ENCODE data around the gene TPSG1. TPM values are rescaled to one million over a fixed set of nuclear protein-coding genes. Genes with fewer than 3 reads are reported as not detected.
A peak's percentile ranks its signal among the peaks of the same experiment; 100 is the strongest.

TPSG1 gene
- total and polyA plus RNA-seq, 11 donors = not detected

GRCh38 chr16:1221628-1222552 lies 3.2 kb downstream of the TPSG1 start:
- H3K27me3 ChIP-seq = no peaks in the 10 kb centered on the region
- intact Hi-C loops (cut with DNase I) = no loop called here
- no peak for DNase-seq
- H3K4me1 ChIP-seq = peaks cover 0 to 4% (median 0%) of the 10 kb centered on the region in 12 donors
- no peaks in the 10 kb centered on the region for H3K36me3 ChIP-seq
- no peak overlapping the region for H3K27ac ChIP-seq
- ATAC-seq = no peak
- TF ChIP-seq POLR2A (IDR thresholded peaks at IDR 0.05) = no peak
- no peak for TF ChIP-seq CTCF (IDR thresholded peaks at IDR 0.05)
- 76 to 84% (median 77%) methylated on average over 23 to 40 of the region's 40 CpGs for WGBS, 4 donors
- H3K4me3 ChIP-seq = no peak overlapping the region
- H3K9me3 ChIP-seq = no peaks in the 10 kb centered on the region

- WGBS, 4 donors = 69 to 88% (median 82%) methylated on average over 29 to 48 of the region's 48 CpGs
- intact Hi-C loops (cut with DNase I) = no loop called here
- peaks cover 0 to 4% (median 0%) of the 10 kb centered on the region in 12 donors for H3K4me1 ChIP-seq
- ATAC-seq = peak in 2 of 4 donors; percentile 26 to 33
- no peaks in the 10 kb centered on the region for H3K36me3 ChIP-seq
- H3K27ac ChIP-seq = peak overlapping the region in 1 of 12 donors; percentile 5
- H3K27me3 ChIP-seq = no peaks in the 10 kb centered on the region
- TF ChIP-seq POLR2A (IDR thresholded peaks at IDR 0.05) (no peak), CTCF (IDR thresholded peaks at IDR 0.05) (no peak)
- H3K4me3 ChIP-seq = no peak overlapping the region
- no peak for DNase-seq
- H3K9me3 ChIP-seq = no peaks in the 10 kb centered on the region
These were observed 4.0 kb downstream of the TPSG1 start for GRCh38 chr16:1220841-1221627.

DNA sequence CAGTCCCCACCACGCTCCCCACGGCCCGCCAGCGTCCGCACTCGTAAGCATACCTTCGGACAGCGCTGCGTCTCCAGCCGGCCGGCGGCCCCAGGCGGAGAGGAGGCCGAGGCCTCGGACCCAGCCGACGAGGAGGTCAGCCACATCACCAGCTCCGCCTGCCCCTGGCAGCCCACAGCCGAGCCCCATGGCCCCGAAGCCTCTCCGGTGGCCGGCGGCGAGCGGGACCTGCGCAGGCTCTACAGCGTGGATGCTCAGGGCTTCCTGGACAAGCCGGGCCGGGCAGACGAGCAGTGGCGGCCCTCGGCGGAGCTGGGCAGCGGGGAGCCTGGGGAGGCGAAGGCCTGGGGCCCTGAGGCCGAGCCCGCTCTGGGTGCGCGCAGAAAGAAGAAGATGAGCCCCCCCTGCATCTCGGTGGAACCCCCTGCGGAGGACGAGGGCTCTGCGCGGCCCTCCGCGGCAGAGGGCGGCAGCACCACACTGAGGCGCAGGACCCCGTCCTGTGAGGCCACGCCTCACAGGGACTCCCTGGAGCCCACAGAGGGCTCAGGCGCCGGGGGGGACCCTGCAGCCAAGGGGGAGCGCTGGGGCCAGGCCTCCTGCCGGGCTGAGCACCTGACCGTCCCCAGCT lies 4.9 kb downstream of the TPSG1 start:
- Histone ChIP-seq H3K4me1 (peaks cover 0 to 4% (median 0%) of the 10 kb centered on the region in 12 donors), H3K27ac (no peak overlapping the region), H3K4me3 (no peak overlapping the region), H3K9me3 (no peaks in the 10 kb centered on the region), H3K27me3 (no peaks in the 10 kb centered on the region), H3K36me3 (no peaks in the 10 kb centered on the region)
- ATAC-seq = no peak
- intact Hi-C loops (cut with DNase I) = no loop called here
- TF ChIP-seq POLR2A (IDR thresholded peaks at IDR 0.05) (no peak), CTCF (IDR thresholded peaks at IDR 0.05) (no peak)
- WGBS, 4 donors = 91 to 95% (median 93%) methylated on average over 11 to 55 of the region's 55 CpGs
- no peak for DNase-seq

Data from heart left ventricle (tissue), 16 donors.